ENCODE results near the gene ORC3. TPM values are rescaled to one million over a fixed set of nuclear protein-coding genes. Genes with fewer than 3 reads are reported as not detected.

The ORC3 gene
- total and polyA plus RNA-seq, 2 donors (not counting 1 experiment from before 2014, with no cell fraction given): 16.1 to 31.2 TPM

- CTCF ChIA-PET: no interaction called here
- no peak for ATAC-seq (ENCODE audit: low read depth)
- no peak overlapping the region for H3K27ac Mint-ChIP-seq
These were observed 78.1 kb downstream of the ORC3 start for GRCh38 chr6:87668013-87668412.

GRCh38 chr6:87669051-87669450 is 79.1 kb downstream of the ORC3 start:
- Histone ChIP-seq H4K20me1 (ENCODE audit: control insufficient read depth, insufficient read depth, low read length, poor library complexity, severe bottlenecking) (no peaks in the 10 kb centered on the region), H3K27ac (ENCODE audit: low read length in 2 of 2) (peak overlapping the region in 1 of 2 donors; percentile 6), H3K4me2 (replicated peaks; ENCODE audit: low read depth, low read length, poor library complexity, severe bottlenecking) (no peak overlapping the region), H3K9ac (ENCODE audit: low read length) (no peak overlapping the region), H3K27me3 (replicated peaks in 1 of 4; ENCODE audit: control extremely low read depth in 1 of 4, control insufficient read depth in 3 of 4, insufficient read depth in 4 of 4, low read length in 3 of 4) (no peaks in the 10 kb centered on the region), H3K4me1 (ENCODE audit: control insufficient read depth in 2 of 2, insufficient read depth in 2 of 2, low read length in 2 of 2) (peaks cover 5 to 6% of the 10 kb centered on the region in 2 donors), H2AFZ (ENCODE audit: insufficient read depth, low read depth, low read length, poor library complexity, severe bottlenecking) (no peak overlapping the region), H3K79me2 (ENCODE audit: control insufficient read depth, insufficient read depth, low read length) (no peaks in the 10 kb centered on the region), H3K9me3 (ENCODE audit: control extremely low read depth in 1 of 3, control insufficient read depth in 2 of 3, insufficient read depth in 1 of 3, low read length in 2 of 3) (no peaks in the 10 kb centered on the region), H3K36me3 (replicated peaks in 1 of 2; ENCODE audit: control extremely low read depth in 1 of 2, control insufficient read depth in 1 of 2, extremely low read depth in 1 of 2, insufficient read depth in 2 of 2, low read length in 1 of 2) (peaks cover 4 to 35% of the 10 kb centered on the region in 2 experiments), H3K4me3 (ENCODE audit: control extremely low read depth in 1 of 5, extremely low read depth in 1 of 5, insufficient read depth in 1 of 5, low read depth in 2 of 5, low read length in 4 of 5) (no peak overlapping the region)
- Mint-ChIP-seq H3K4me3 (no peak overlapping the region), H3K9me3 (ENCODE audit: insufficient read depth) (no peaks in the 10 kb centered on the region), H3K27ac (peak overlapping the region; percentile 0), H3K27me3 (no peaks in the 10 kb centered on the region), H3K4me1 (peaks cover 12% of the 10 kb centered on the region)
- intact Hi-C loops (cut with micrococcal nuclease): no loop called here
- ChIA-PET CTCF (interaction anchor here (0.5 to 1.1 kb wide), 3 partner anchors 30 to 110 kb away, joined by 3 to 4 read pairs (median 3); no protein-coding TSS in a partner anchor), POLR2A (no interaction called here)
- TF ChIP-seq, protein P1, sequence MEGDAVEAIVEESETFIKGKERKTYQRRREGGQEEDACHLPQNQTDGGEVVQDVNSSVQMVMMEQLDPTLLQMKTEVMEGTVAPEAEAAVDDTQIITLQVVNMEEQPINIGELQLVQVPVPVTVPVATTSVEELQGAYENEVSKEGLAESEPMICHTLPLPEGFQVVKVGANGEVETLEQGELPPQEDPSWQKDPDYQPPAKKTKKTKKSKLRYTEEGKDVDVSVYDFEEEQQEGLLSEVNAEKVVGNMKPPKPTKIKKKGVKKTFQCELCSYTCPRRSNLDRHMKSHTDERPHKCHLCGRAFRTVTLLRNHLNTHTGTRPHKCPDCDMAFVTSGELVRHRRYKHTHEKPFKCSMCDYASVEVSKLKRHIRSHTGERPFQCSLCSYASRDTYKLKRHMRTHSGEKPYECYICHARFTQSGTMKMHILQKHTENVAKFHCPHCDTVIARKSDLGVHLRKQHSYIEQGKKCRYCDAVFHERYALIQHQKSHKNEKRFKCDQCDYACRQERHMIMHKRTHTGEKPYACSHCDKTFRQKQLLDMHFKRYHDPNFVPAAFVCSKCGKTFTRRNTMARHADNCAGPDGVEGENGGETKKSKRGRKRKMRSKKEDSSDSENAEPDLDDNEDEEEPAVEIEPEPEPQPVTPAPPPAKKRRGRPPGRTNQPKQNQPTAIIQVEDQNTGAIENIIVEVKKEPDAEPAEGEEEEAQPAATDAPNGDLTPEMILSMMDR (IDR thresholded peaks at IDR 0.05): no peak
- ATAC-seq (ENCODE audit: low read depth): no peak
- no CpG with 5 or more reads among the region's 3 CpGs for WGBS (ENCODE audit: insufficient coverage)
- no peak for DNase-seq

More at GRCh38 chr6:87668013-87668412, 78.1 kb downstream of the ORC3 start:
- Histone ChIP-seq H3K4me3 (ENCODE audit: control extremely low read depth in 1 of 5, extremely low read depth in 1 of 5, insufficient read depth in 1 of 5, low read depth in 2 of 5, low read length in 4 of 5) (no peak overlapping the region), H3K9ac (ENCODE audit: low read length) (no peak overlapping the region), H3K27me3 (replicated peaks in 1 of 4; ENCODE audit: control extremely low read depth in 1 of 4, control insufficient read depth in 3 of 4, insufficient read depth in 4 of 4, low read length in 3 of 4) (no peaks in the 10 kb centered on the region), H4K20me1 (ENCODE audit: control insufficient read depth, insufficient read depth, low read length, poor library complexity, severe bottlenecking) (no peaks in the 10 kb centered on the region), H3K27ac (ENCODE audit: low read length in 2 of 2) (no peak overlapping the region), H2AFZ (ENCODE audit: insufficient read depth, low read depth, low read length, poor library complexity, severe bottlenecking) (no peak overlapping the region), H3K79me2 (ENCODE audit: control insufficient read depth, insufficient read depth, low read length) (no peaks in the 10 kb centered on the region), H3K9me3 (ENCODE audit: control extremely low read depth in 1 of 3, control insufficient read depth in 2 of 3, insufficient read depth in 1 of 3, low read length in 2 of 3) (no peaks in the 10 kb centered on the region), H3K36me3 (replicated peaks in 1 of 2; ENCODE audit: control extremely low read depth in 1 of 2, control insufficient read depth in 1 of 2, extremely low read depth in 1 of 2, insufficient read depth in 2 of 2, low read length in 1 of 2) (peaks cover 4 to 30% of the 10 kb centered on the region in 2 experiments), H3K4me2 (replicated peaks; ENCODE audit: low read depth, low read length, poor library complexity, severe bottlenecking) (no peak overlapping the region), H3K4me1 (ENCODE audit: control insufficient read depth in 2 of 2, insufficient read depth in 2 of 2, low read length in 2 of 2) (peaks cover 5 to 6% of the 10 kb centered on the region in 2 donors)
- peaks cover 12% of the 10 kb centered on the region for H3K4me1 Mint-ChIP-seq
- 83% methylated on average over 1 of the region's 2 CpGs for WGBS (ENCODE audit: insufficient coverage)
- TF ChIP-seq, protein P1 (IDR thresholded peaks at IDR 0.05): no peak
- TF ChIP-seq EZH2 (IDR thresholded peaks at IDR 0.05; ENCODE audit: borderline replicate concordance, insufficient read depth, low read depth, low read length, poor library complexity, severe bottlenecking): no peak
- no peaks in the 10 kb centered on the region for H3K9me3 Mint-ChIP-seq (ENCODE audit: insufficient read depth)
- POLR2A ChIA-PET: no interaction called here
- no peak for DNase-seq
- H3K4me3 Mint-ChIP-seq: no peak overlapping the region
- no peaks in the 10 kb centered on the region for H3K27me3 Mint-ChIP-seq
- intact Hi-C loops (cut with micrococcal nuclease): no loop called here
